Astrocyte of the spinal cord (primary cell): ENCODE data around the gene PLPP4.

Source experiments
- DNase-seq: peaks from one replicate; pipeline ENCODE4 v3.0.0; 2011; ENCODE audit warnings: low read depth, low spot score
- H3K4me3 ChIP-seq: 2 replicates; pipeline ENCODE4 v1.5.1; 2011; ENCODE audit warnings: low read depth, mild to moderate bottlenecking, low read length, moderate library complexity
- in situ Hi-C: cut with HindIII; loops from 2 replicates; pipeline ENCODE4 v1.10.0; 2017; ENCODE audit warnings: low sequenced_read_pairs
- TF ChIP-seq, protein P1 (sequence below): IDR thresholded peaks from 2 replicates; pipeline ENCODE4 v1.5.1; 2012; ENCODE audit warnings: low read depth, mild to moderate bottlenecking, low read length, inconsistent platforms

The PLPP4 gene

DNA sequence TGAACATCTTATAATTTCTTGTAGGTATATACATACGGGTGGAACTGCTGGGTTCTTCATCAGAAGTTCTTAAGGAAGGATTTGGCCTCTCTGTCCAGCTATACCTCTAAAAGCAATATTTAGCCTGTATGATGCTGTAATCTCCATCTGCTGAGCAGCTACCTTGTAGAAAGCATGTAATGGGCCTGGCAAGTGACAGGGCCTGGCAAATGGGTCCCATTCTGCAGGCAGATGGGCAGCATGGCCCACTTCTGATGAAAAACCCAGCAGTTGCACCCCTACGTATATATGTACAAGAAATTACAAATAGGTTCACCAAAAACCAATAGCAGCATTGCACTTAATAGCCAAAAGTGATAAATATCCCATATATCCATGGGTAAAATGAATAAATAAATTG lies 9.0 kb downstream of the PLPP4 start:
- no peak for DNase-seq
- TF ChIP-seq, protein P1, sequence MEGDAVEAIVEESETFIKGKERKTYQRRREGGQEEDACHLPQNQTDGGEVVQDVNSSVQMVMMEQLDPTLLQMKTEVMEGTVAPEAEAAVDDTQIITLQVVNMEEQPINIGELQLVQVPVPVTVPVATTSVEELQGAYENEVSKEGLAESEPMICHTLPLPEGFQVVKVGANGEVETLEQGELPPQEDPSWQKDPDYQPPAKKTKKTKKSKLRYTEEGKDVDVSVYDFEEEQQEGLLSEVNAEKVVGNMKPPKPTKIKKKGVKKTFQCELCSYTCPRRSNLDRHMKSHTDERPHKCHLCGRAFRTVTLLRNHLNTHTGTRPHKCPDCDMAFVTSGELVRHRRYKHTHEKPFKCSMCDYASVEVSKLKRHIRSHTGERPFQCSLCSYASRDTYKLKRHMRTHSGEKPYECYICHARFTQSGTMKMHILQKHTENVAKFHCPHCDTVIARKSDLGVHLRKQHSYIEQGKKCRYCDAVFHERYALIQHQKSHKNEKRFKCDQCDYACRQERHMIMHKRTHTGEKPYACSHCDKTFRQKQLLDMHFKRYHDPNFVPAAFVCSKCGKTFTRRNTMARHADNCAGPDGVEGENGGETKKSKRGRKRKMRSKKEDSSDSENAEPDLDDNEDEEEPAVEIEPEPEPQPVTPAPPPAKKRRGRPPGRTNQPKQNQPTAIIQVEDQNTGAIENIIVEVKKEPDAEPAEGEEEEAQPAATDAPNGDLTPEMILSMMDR, result no peak
- in situ Hi-C loops, result no loop called here
- no peak overlapping the region for H3K4me3 ChIP-seq

DNA sequence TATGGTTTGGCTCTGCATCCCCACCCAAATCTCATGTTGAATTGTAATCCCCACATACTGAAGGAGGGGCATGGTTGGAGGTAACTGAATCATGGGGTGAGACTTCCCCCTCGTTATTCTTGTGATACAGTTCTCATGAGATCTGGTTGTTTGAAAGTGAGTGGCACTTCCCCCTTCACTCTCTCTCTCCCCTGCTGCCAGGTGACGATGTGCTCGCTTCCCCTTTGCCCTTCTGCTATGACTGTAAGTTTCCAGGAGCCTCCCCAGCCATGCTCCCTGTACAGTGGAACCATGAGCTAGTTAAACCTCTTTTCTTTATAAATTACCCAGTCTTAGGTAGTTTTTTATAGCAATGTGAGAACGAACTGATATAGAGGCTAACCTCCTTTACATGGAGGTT lies 16.6 kb downstream of the PLPP4 start:
- TF ChIP-seq, protein P1, result no peak
- no peak overlapping the region for H3K4me3 ChIP-seq
- in situ Hi-C loops, result no loop called here
- DNase-seq, result no peak

DNA sequence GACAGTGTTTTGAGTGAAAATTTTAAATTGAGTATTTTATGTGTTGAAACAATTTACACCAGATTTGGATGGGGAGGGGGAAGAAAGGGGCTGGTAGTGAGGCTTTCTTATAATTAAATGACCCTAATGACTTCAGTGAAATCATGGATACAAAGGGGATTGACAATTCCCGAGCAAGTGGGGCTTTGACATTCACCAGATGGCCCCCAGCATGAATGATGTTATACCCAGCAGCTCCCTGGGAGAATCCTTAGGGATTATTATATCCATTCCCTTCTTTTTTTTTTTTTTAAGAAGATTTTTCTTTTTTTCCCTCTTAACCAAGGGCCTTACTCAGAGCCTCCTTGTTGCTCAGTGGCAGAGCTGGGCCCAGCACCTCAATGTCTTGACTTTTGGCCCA lies 17.9 kb downstream of the PLPP4 start:
- in situ Hi-C loops, result no loop called here
- TF ChIP-seq, protein P1, result no peak
- no peak for DNase-seq
- no peak overlapping the region for H3K4me3 ChIP-seq

DNA sequence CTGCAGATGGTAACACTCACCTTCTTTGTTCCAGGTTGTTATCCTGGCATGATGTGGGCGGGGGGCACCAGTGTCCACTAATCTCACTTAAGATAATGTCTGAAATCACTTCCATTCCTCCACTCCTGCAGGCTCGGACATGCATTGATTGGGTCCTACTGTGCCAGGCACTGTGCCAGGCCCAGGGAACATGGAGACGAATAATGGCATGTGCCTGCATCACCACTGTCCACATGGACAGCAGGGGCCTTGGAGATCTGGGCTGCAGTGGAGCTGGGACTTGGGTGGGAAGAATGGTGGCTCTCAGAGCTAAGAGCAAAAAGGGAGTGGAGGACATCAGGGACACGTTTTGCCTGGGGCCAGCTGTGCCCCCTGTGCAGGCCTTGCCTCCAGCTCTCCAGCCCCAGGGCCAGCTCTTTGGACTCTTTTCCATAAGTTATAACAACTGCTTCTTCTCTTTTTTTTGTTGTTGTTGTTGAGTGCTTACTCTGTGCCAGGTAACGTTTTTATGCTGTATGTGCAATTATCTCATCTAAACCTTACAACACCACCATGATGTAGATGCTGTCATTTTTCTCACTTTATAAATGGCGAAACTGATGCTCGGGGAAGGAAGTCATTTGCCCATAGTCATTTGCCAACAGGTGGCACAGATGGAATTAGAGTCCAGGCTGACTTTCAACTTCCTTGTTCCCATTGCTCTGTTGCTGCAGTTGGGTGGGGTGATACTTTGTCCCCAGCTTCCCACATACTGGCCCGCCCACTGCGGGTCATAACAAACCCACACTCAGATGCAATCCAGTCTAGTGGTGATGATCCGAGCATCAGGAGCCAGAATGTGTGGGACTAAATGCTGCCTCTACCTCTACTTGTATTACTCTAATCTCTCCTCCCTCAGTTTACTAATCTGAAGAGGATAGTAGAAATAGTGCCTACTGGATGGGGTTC lies 19.1 kb downstream of the PLPP4 start:
- TF ChIP-seq, protein P1, result no peak
- in situ Hi-C loops, result no loop called here
- DNase-seq, result no peak
- no peak overlapping the region for H3K4me3 ChIP-seq

DNA sequence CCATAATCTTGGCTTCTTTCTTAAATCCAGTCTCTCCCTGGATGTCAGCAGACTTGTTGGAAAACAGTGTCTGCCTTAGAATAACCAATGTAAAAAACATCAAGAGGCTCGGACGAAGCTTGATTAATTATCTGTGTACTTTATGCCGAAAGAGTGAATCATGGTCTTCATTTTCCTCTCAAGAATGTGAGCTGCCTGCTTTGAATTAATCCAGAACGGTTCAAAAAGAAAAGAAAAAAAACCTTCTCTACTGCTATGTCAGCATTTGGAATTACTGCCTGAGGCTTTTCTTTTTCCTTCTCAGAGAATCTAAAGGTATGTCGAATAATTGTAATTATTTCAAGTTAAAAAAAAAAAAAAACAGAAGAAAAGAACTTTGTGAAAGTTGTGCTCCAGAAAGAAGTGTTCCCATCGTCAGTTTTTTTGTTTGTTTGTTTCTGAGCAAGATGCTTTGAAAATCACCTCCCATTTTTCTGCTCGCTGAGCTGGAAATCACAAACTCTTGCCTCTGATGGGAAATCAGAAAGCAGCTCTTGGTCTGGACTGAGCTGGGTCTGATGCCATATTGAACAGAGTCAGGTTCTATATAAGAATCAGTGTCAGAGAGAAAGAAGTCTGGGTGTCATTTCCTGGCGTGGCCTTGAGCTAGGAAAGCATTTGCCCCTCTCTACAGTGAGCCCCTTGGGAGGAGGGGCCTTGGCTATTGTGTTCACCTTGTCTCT lies 20.2 kb downstream of the PLPP4 start:
- in situ Hi-C loops, result no loop called here
- DNase-seq, result peak; percentile 82
- no peak overlapping the region for H3K4me3 ChIP-seq
- TF ChIP-seq, protein P1, result no peak

DNA sequence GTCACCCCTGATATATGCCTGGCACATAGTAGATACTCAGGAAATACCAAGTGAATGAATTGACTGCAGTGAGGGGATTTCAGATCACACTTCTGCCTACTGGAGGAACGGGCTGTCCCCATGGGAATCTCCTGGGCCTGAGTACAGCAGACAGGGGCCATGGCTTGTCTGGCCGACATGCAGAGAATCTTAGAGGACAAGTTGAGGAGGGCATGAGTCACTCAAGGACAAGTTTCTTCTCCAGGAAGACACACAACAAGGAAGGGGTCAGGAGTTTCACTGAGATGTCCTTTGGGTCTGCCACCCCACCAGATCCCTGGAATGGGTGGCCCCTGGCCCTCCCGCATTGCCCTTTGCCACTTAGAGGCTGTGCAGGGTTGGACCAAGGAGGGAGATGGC lies 20.7 kb downstream of the PLPP4 start:
- peak; percentile 42 for DNase-seq
- H3K4me3 ChIP-seq, result no peak overlapping the region
- TF ChIP-seq, protein P1, result no peak
- in situ Hi-C loops, result no loop called here
